ENCODE data around the gene SCARB1. TPM values are rescaled to one million over a fixed set of nuclear protein-coding genes. Genes with fewer than 3 reads are reported as not detected.

Gene SCARB1
- total and polyA plus RNA-seq, 4 donors = 14.9 to 88.4 (median 56.2) TPM

DNA sequence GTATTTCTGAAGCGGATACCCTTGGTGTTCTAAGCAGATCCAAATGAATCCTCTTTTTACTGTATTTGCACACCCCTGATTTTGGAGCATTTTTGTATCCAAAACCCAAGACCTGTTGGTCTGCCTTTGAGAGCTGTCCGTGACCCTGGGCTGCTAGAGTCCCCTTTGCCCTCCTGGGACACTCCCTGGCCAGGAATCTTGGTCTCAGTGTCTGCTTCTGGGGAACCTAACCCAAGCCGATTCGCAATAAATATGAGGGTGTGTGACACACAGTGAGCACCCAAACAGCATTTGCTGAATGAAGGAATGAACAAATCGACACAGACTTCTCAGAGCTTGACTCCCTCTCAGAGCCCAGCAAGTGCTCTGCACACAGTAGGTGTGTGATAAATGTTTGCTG lies 92.9 kb downstream of the SCARB1 start:
- H3K9me3 ChIP-seq (ENCODE audit: control insufficient read depth, insufficient read depth, low read length) = no peaks in the 10 kb centered on the region
- H3K27ac ChIP-seq (ENCODE audit: low read depth, low read length) = no peak overlapping the region
- no peak for DNase-seq (ENCODE audit: low read depth in 4 of 6, low spot score in 6 of 6)
- no peak overlapping the region for H3K4me3 ChIP-seq (ENCODE audit: low read depth, low read length)
- 91% methylated on average over 5 of the region's 5 CpGs for WGBS (ENCODE audit: insufficient coverage)
- no peaks in the 10 kb centered on the region for H3K27me3 ChIP-seq (ENCODE audit: control insufficient read depth, insufficient read depth, low read length)
- H3K36me3 ChIP-seq (ENCODE audit: control insufficient read depth, insufficient read depth, low read length) = no peaks in the 10 kb centered on the region
- peaks cover 30% of the 10 kb centered on the region for H3K4me1 ChIP-seq (ENCODE audit: control insufficient read depth, insufficient read depth, low read length)

- Histone ChIP-seq H3K27me3 (ENCODE audit: control insufficient read depth, insufficient read depth, low read length) (no peaks in the 10 kb centered on the region), H3K9me3 (ENCODE audit: control insufficient read depth, insufficient read depth, low read length) (peaks cover 3% of the 10 kb centered on the region), H3K36me3 (ENCODE audit: control insufficient read depth, insufficient read depth, low read length) (no peaks in the 10 kb centered on the region), H3K27ac (ENCODE audit: low read depth, low read length) (no peak overlapping the region), H3K4me3 (ENCODE audit: low read depth, low read length) (no peak overlapping the region), H3K4me1 (ENCODE audit: control insufficient read depth, insufficient read depth, low read length) (peaks cover 34% of the 10 kb centered on the region)
- WGBS (ENCODE audit: insufficient coverage) = 96% methylated on average over 8 of the region's 14 CpGs
- no peak for DNase-seq (ENCODE audit: low read depth in 4 of 6, low spot score in 6 of 6)
These were observed 93.7 kb downstream of the SCARB1 start for GRCh38 chr12:124769881-124770512.

- WGBS (ENCODE audit: insufficient coverage) = no CpG with 5 or more reads among the region's 3 CpGs
- peaks cover 10% of the 10 kb centered on the region for H3K9me3 ChIP-seq (ENCODE audit: control insufficient read depth, insufficient read depth, low read length)
- H3K27me3 ChIP-seq (ENCODE audit: control insufficient read depth, insufficient read depth, low read length) = no peaks in the 10 kb centered on the region
- no peak overlapping the region for H3K27ac ChIP-seq (ENCODE audit: low read depth, low read length)
- peaks cover 33% of the 10 kb centered on the region for H3K4me1 ChIP-seq (ENCODE audit: control insufficient read depth, insufficient read depth, low read length)
- no peak overlapping the region for H3K4me3 ChIP-seq (ENCODE audit: low read depth, low read length)
- DNase-seq (ENCODE audit: low read depth in 4 of 6, low spot score in 6 of 6) = no peak
- no peaks in the 10 kb centered on the region for H3K36me3 ChIP-seq (ENCODE audit: control insufficient read depth, insufficient read depth, low read length)
These were observed 94.5 kb downstream of the SCARB1 start for GRCh38 chr12:124769163-124769530.

GRCh38 chr12:124768452-124769162 lies 95.1 kb downstream of the SCARB1 start:
- 82% methylated on average over 9 of the region's 11 CpGs for WGBS (ENCODE audit: insufficient coverage)
- H3K4me3 ChIP-seq (ENCODE audit: low read depth, low read length) = no peak overlapping the region
- peaks cover 31% of the 10 kb centered on the region for H3K4me1 ChIP-seq (ENCODE audit: control insufficient read depth, insufficient read depth, low read length)
- no peaks in the 10 kb centered on the region for H3K36me3 ChIP-seq (ENCODE audit: control insufficient read depth, insufficient read depth, low read length)
- no peaks in the 10 kb centered on the region for H3K27me3 ChIP-seq (ENCODE audit: control insufficient read depth, insufficient read depth, low read length)
- peaks cover 12% of the 10 kb centered on the region for H3K9me3 ChIP-seq (ENCODE audit: control insufficient read depth, insufficient read depth, low read length)
- no peak overlapping the region for H3K27ac ChIP-seq (ENCODE audit: low read depth, low read length)
- no peak for DNase-seq (ENCODE audit: low read depth in 4 of 6, low spot score in 6 of 6)

DNA sequence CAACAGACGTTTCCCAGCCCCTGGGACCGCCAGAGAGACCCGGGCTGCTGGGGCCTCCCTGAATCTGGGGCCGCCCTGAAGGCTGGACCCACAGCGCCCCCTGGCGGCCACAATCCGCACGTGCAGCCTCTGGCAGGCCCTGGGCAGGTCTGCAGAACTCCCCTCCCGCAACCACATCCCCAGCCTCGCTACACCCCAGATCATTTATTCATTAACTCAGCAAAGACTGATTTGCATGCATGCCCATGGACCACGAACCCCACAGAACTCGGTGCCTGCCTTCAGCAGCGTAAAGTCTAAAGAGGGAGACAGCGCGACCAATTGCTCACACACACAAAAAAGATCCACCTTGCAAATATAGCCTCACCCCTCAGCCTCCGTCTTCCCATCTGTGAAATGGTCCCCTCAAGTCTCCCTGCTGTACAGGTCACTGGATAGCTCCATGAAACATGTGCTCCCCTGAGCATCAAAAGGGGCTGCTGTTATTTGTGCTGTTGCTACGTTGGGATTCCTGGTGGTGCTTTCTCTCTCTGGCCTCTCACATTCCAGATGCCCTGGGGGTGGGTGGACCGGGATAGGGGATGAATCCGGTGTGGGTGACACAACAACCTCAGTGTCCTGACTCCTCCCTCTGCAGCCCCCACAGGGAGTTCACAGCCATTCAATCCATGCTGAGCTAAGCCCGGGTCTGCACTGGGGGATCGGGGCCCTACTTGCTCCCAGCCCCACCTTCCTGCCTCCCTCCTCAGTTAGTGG lies 96.4 kb downstream of the SCARB1 start:
- WGBS (ENCODE audit: insufficient coverage) = 17% methylated on average over 16 of the region's 21 CpGs
- DNase-seq (ENCODE audit: low read depth in 4 of 6, low spot score in 6 of 6) = peak in 2 of 6 donors; percentile 90
- Histone ChIP-seq H3K27me3 (ENCODE audit: control insufficient read depth, insufficient read depth, low read length) (no peaks in the 10 kb centered on the region), H3K4me3 (ENCODE audit: low read depth, low read length) (no peak overlapping the region), H3K27ac (ENCODE audit: low read depth, low read length) (no peak overlapping the region), H3K9me3 (ENCODE audit: control insufficient read depth, insufficient read depth, low read length) (peaks cover 12% of the 10 kb centered on the region), H3K4me1 (ENCODE audit: control insufficient read depth, insufficient read depth, low read length) (peaks cover 29% of the 10 kb centered on the region), H3K36me3 (ENCODE audit: control insufficient read depth, insufficient read depth, low read length) (no peaks in the 10 kb centered on the region)

GRCh38 chr12:124766727-124767065 lies 97.0 kb downstream of the SCARB1 start:
- no peak for DNase-seq (ENCODE audit: low read depth in 4 of 6, low spot score in 6 of 6)
- Histone ChIP-seq H3K4me3 (ENCODE audit: low read depth, low read length) (no peak overlapping the region), H3K4me1 (ENCODE audit: control insufficient read depth, insufficient read depth, low read length) (peaks cover 29% of the 10 kb centered on the region), H3K36me3 (ENCODE audit: control insufficient read depth, insufficient read depth, low read length) (no peaks in the 10 kb centered on the region), H3K27me3 (ENCODE audit: control insufficient read depth, insufficient read depth, low read length) (no peaks in the 10 kb centered on the region), H3K9me3 (ENCODE audit: control insufficient read depth, insufficient read depth, low read length) (peaks cover 12% of the 10 kb centered on the region), H3K27ac (ENCODE audit: low read depth, low read length) (no peak overlapping the region)

- 81% methylated on average over 4 of the region's 9 CpGs for WGBS (ENCODE audit: insufficient coverage)
- peak overlapping the region; percentile 33 for H3K27ac ChIP-seq (ENCODE audit: low read depth, low read length)
- no peaks in the 10 kb centered on the region for H3K27me3 ChIP-seq (ENCODE audit: control insufficient read depth, insufficient read depth, low read length)
- H3K9me3 ChIP-seq (ENCODE audit: control insufficient read depth, insufficient read depth, low read length) = peaks cover 12% of the 10 kb centered on the region
- H3K4me3 ChIP-seq (ENCODE audit: low read depth, low read length) = no peak overlapping the region
- H3K36me3 ChIP-seq (ENCODE audit: control insufficient read depth, insufficient read depth, low read length) = no peaks in the 10 kb centered on the region
- H3K4me1 ChIP-seq (ENCODE audit: control insufficient read depth, insufficient read depth, low read length) = peaks cover 25% of the 10 kb centered on the region
- peak in 1 of 6 donors; percentile 57 for DNase-seq (ENCODE audit: low read depth in 4 of 6, low spot score in 6 of 6)
These were observed 97.8 kb downstream of the SCARB1 start for GRCh38 chr12:124765581-124766489.

- Histone ChIP-seq H3K36me3 (ENCODE audit: control insufficient read depth, insufficient read depth, low read length) (no peaks in the 10 kb centered on the region), H3K27ac (ENCODE audit: low read depth, low read length) (peak overlapping the region; percentile 33), H3K4me1 (ENCODE audit: control insufficient read depth, insufficient read depth, low read length) (peaks cover 30% of the 10 kb centered on the region), H3K4me3 (ENCODE audit: low read depth, low read length) (no peak overlapping the region), H3K9me3 (ENCODE audit: control insufficient read depth, insufficient read depth, low read length) (peaks cover 12% of the 10 kb centered on the region), H3K27me3 (ENCODE audit: control insufficient read depth, insufficient read depth, low read length) (no peaks in the 10 kb centered on the region)
- no peak for DNase-seq (ENCODE audit: low read depth in 4 of 6, low spot score in 6 of 6)
- WGBS (ENCODE audit: insufficient coverage) = 71% methylated on average over 1 of the region's 2 CpGs
These were observed 98.6 kb downstream of the SCARB1 start for GRCh38 chr12:124764870-124765580.

DNA sequence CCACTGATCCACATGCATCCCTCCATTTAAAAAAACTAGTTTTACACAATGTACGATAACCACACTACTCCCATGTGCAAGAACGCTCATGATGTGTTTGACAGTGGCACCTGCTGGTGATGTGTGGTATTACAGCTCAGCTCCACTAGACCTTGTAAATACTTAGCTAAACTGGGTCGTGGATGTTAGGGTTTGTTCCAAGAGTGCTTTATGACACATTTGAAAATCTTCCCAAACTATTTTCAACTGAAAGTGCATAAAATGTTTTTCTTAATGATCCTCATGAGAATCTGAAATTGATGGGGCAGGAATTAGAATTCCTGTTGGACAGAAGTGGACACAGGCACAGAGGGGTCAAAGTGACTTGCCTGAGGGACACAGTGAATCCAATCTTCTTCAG lies 99.2 kb downstream of the SCARB1 start:
- no peaks in the 10 kb centered on the region for H3K27me3 ChIP-seq (ENCODE audit: control insufficient read depth, insufficient read depth, low read length)
- H3K9me3 ChIP-seq (ENCODE audit: control insufficient read depth, insufficient read depth, low read length) = peaks cover 12% of the 10 kb centered on the region
- DNase-seq (ENCODE audit: low read depth in 4 of 6, low spot score in 6 of 6) = peak in 1 of 6 donors; percentile 33
- H3K4me1 ChIP-seq (ENCODE audit: control insufficient read depth, insufficient read depth, low read length) = peaks cover 35% of the 10 kb centered on the region
- no peak overlapping the region for H3K4me3 ChIP-seq (ENCODE audit: low read depth, low read length)
- H3K36me3 ChIP-seq (ENCODE audit: control insufficient read depth, insufficient read depth, low read length) = no peaks in the 10 kb centered on the region
- H3K27ac ChIP-seq (ENCODE audit: low read depth, low read length) = no peak overlapping the region
- no CpG with 5 or more reads among the region's 3 CpGs for whole genome bisulfite sequencing (ENCODE audit: insufficient coverage)
